Esophagus muscularis mucosa (tissue), 4 donors: Measurements from ENCODE around the gene PLD1. TPM values are rescaled to one million over a fixed set of nuclear protein-coding genes. Genes with fewer than 3 reads are reported as not detected.

Source experiments
- DNase-seq: peaks from one replicate; pipeline ENCODE4 v3.0.0-alpha.2; 2017; ENCODE audit errors: extremely low spot score
- H3K27ac ChIP-seq, 4 donors: fragments of 200-600 bp; sonication (generic); replicated peaks in 1 of 4; 1 replicate in 3 of 4; 2 replicates in 1 of 4; pipeline ENCODE4 v1.5.1; 2016 to 2019; ENCODE audit warnings: mild to moderate bottlenecking in 1 of 4
- H3K27me3 ChIP-seq, 4 donors: fragments of 200-600 bp; sonication (generic); one replicate each; pipeline versions ENCODE4 v1.5.1 to v1.6.0; 2016 to 2019
- H3K36me3 ChIP-seq, 4 donors: fragments of 200-600 bp; sonication (generic); one replicate each; pipeline ENCODE4 v1.5.1; 2016 to 2019
- H3K4me1 ChIP-seq, 4 donors: fragments of 200-600 bp; sonication (generic); one replicate each; pipeline ENCODE4 v1.5.1; 2016 to 2019
- H3K4me3 ChIP-seq, 4 donors: fragments of 200-600 bp; sonication (generic); 1 replicate in 2 of 4; 2 replicates in 2 of 4; pipeline ENCODE4 v1.5.1; 2016 to 2019; ENCODE audit warnings: mild to moderate bottlenecking in 4 of 4, moderate library complexity in 1 of 4
- H3K9me3 ChIP-seq, 4 donors: fragments of 200-600 bp; sonication (generic); 1 replicate in 3 of 4; 2 replicates in 1 of 4; pipeline ENCODE4 v1.5.1; 2016 to 2019
- CTCF ChIP-seq, 3 experiments: fragments of 200-600 bp in 2 of 3; fragments of 450-650 bp in 1 of 3; sonication (generic) in 2 of 3; IDR thresholded peaks; one replicate each; pipeline ENCODE4 v1.5.1; 2017 to 2019; ENCODE audit warnings: antibody characterized with exemption in 3 of 3, mild to moderate bottlenecking in 2 of 3, moderate library complexity in 1 of 3
- EP300 ChIP-seq: sonication (generic); formaldehyde crosslinking; IDR thresholded peaks from one replicate; pipeline ENCODE4 v1.6.1; 2017; ENCODE audit warnings: antibody characterized with exemption
- POLR2A ChIP-seq: fragments of 450-650 bp; IDR thresholded peaks from one replicate; pipeline ENCODE4 v1.6.1; 2017; ENCODE audit warnings: antibody characterized with exemption, moderate library complexity, mild to moderate bottlenecking, low read depth
- POLR2AphosphoS5 ChIP-seq, 2 donors: sonication (generic); formaldehyde crosslinking; IDR thresholded peaks; one replicate each; pipeline ENCODE4 v1.6.1; 2017; ENCODE audit warnings: antibody characterized with exemption in 2 of 2
- WGBS: methylation state at CpG from one replicate; pipeline ENCODE4 v1.1.5; 2018; 5-methylcytosine and 5-hydroxymethylcytosine counted together
- intact Hi-C: fragments of 100-400 bp; cut with DNase I; formaldehyde crosslinking; loops from one replicate; pipeline ENCODE4 v1.15.1; 2023
- total RNA-seq, 4 donors: library from RNA; depleted of rRNA; stranded (reverse); fragments of >200 nt; gene quantifications; one replicate each; pipeline versions ENCODE4 v1.1.0 to v1.2.1, GENCODE V29; 2016

Gene PLD1
- total RNA-seq, 4 donors from 2014 or later, result 12.4 to 21.1 (median 18.5) TPM

- intact Hi-C loops, result no loop called here
- no peaks in the 10 kb centered on the region for H3K27me3 ChIP-seq
- peaks cover 0 to 16% (median 4%) of the 10 kb centered on the region in 4 donors for H3K36me3 ChIP-seq
- TF ChIP-seq EP300 (no peak), CTCF (IDR thresholded peaks at IDR 0.05) (no peak), POLR2A (no peak), POLR2AphosphoS5 (IDR thresholded peaks at IDR 0.05) (no peak)
- WGBS, result 98% methylated on average over 3 of the region's 3 CpGs
- H3K9me3 ChIP-seq, result no peaks in the 10 kb centered on the region
- no peak overlapping the region for H3K27ac ChIP-seq
- H3K4me1 ChIP-seq, result no peaks in the 10 kb centered on the region
- DNase-seq, result no peak
- H3K4me3 ChIP-seq, result no peak overlapping the region
Observed at GRCh38 chr3:171678971-171679492, 131.3 kb downstream of the PLD1 start.

- Histone ChIP-seq H3K27me3 (no peaks in the 10 kb centered on the region), H3K9me3 (no peaks in the 10 kb centered on the region), H3K4me1 (peaks cover 0 to 5% (median 0%) of the 10 kb centered on the region in 4 donors), H3K4me3 (no peak overlapping the region), H3K27ac (no peak overlapping the region), H3K36me3 (peaks cover 0 to 26% (median 5%) of the 10 kb centered on the region in 4 donors)
- intact Hi-C loops, result no loop called here
- DNase-seq, result no peak
- TF ChIP-seq POLR2A, result no peak
- TF ChIP-seq EP300, result no peak
- TF ChIP-seq CTCF (IDR thresholded peaks at IDR 0.05), result no peak
- TF ChIP-seq POLR2AphosphoS5 (IDR thresholded peaks at IDR 0.05), result no peak
- 100% methylated on average over 1 of the region's 1 CpG for WGBS
Observed at GRCh38 chr3:171677706-171678105, 132.6 kb downstream of the PLD1 start.

GRCh38 chr3:171676601-171677175 is 133.6 kb downstream of the PLD1 start:
- no peak for DNase-seq
- intact Hi-C loops, result no loop called here
- Histone ChIP-seq H3K4me1 (peaks cover 0 to 5% (median 0%) of the 10 kb centered on the region in 4 donors), H3K27ac (no peak overlapping the region), H3K9me3 (no peaks in the 10 kb centered on the region), H3K4me3 (no peak overlapping the region), H3K36me3 (peaks cover 0 to 32% (median 10%) of the 10 kb centered on the region in 4 donors), H3K27me3 (no peaks in the 10 kb centered on the region)
- WGBS, result 81% methylated on average over 10 of the region's 10 CpGs
- no peak for TF ChIP-seq CTCF (IDR thresholded peaks at IDR 0.05)

GRCh38 chr3:171673951-171674350 is 136.3 kb downstream of the PLD1 start:
- Histone ChIP-seq H3K4me1 (peaks cover 0 to 5% (median 0%) of the 10 kb centered on the region in 4 donors), H3K27me3 (no peaks in the 10 kb centered on the region), H3K4me3 (no peak overlapping the region), H3K27ac (no peak overlapping the region), H3K36me3 (peaks cover 0 to 38% (median 14%) of the 10 kb centered on the region in 4 donors), H3K9me3 (no peaks in the 10 kb centered on the region)
- TF ChIP-seq POLR2A (no peak), EP300 (no peak), POLR2AphosphoS5 (IDR thresholded peaks at IDR 0.05) (no peak)
- 86% methylated on average over 1 of the region's 1 CpG for WGBS
- intact Hi-C loops, result no loop called here
- no peak for DNase-seq

- Histone ChIP-seq H3K36me3 (peaks cover 0 to 43% (median 19%) of the 10 kb centered on the region in 4 donors), H3K4me3 (no peak overlapping the region), H3K9me3 (no peaks in the 10 kb centered on the region), H3K27ac (no peak overlapping the region), H3K4me1 (peaks cover 0 to 5% (median 0%) of the 10 kb centered on the region in 4 donors), H3K27me3 (no peaks in the 10 kb centered on the region)
- intact Hi-C loops, result no loop called here
- 100% methylated on average over 5 of the region's 5 CpGs for WGBS
- TF ChIP-seq POLR2AphosphoS5 (IDR thresholded peaks at IDR 0.05), result no peak
- no peak for TF ChIP-seq POLR2A
- no peak for DNase-seq
Observed at GRCh38 chr3:171672538-171672937, 137.7 kb downstream of the PLD1 start.
